Vagina (tissue), 2 donors: ENCODE data around the gene STXBP6. TPM values are rescaled to one million over a fixed set of nuclear protein-coding genes. Genes with fewer than 3 reads are reported as not detected.
A peak's percentile ranks its signal among the peaks of the same experiment; 100 is the strongest.
"Not testable (repeated sequence)": the region's sequence is repeated elsewhere in the genome, so short reads cannot be mapped to it uniquely, and the experiment has no call there.

Experiments
- DNase-seq, 2 donors: peaks; one replicate each; pipeline ENCODE4 v3.0.0-alpha.2; 2017; ENCODE audit errors: extremely low spot score in 2 of 2
- H3K27ac ChIP-seq: fragments of 200-600 bp; sonication (generic); one replicate; pipeline ENCODE4 v1.5.1; 2019
- H3K27me3 ChIP-seq: fragments of 200-600 bp; sonication (generic); one replicate; pipeline ENCODE4 v1.5.1; 2019
- H3K36me3 ChIP-seq, 2 donors: fragments of 200-600 bp; sonication (generic); one replicate each; pipeline ENCODE4 v1.5.1; 2017 to 2019
- H3K4me1 ChIP-seq: fragments of 200-600 bp; sonication (generic); one replicate; pipeline ENCODE4 v1.5.1; 2019
- H3K4me3 ChIP-seq, 2 donors: fragments of 200-600 bp; sonication (generic); 1 replicate in 1 of 2; 2 replicates in 1 of 2; pipeline ENCODE4 v1.5.1; 2016 to 2019
- H3K9me3 ChIP-seq: fragments of 200-600 bp; sonication (generic); one replicate; pipeline ENCODE4 v1.5.1; 2019
- CTCF ChIP-seq, 3 experiments: fragments of 450-650 bp in 2 of 3; fragments of 200-600 bp in 1 of 3; sonication (generic) in 1 of 3; IDR thresholded peaks; one replicate each; pipeline ENCODE4 v1.5.1; 2017 to 2019; ENCODE audit warnings: antibody characterized with exemption in 3 of 3, mild to moderate bottlenecking in 2 of 3, moderate library complexity in 2 of 3
- POLR2A ChIP-seq, 2 donors: fragments of 450-650 bp; IDR thresholded peaks; one replicate each; pipeline ENCODE4 v1.6.1; 2017; ENCODE audit warnings: antibody characterized with exemption in 2 of 2, mild to moderate bottlenecking in 2 of 2, moderate library complexity in 2 of 2
- POLR2AphosphoS5 ChIP-seq, 2 donors: sonication (generic); formaldehyde crosslinking; IDR thresholded peaks; one replicate each; pipeline ENCODE4 v1.9.0; 2017; ENCODE audit warnings: antibody characterized with exemption in 2 of 2, mild to moderate bottlenecking in 2 of 2, low read depth in 1 of 2; ENCODE audit not compliant: insufficient read depth in 1 of 2
- intact Hi-C: fragments of 100-400 bp; cut with DNase I; formaldehyde crosslinking; loops from one replicate; pipeline ENCODE4 v1.15.1; 2023
- total RNA-seq: library from RNA; depleted of rRNA; stranded (reverse); fragments of >200 nt; gene quantifications from one replicate; pipeline ENCODE4 v1.2.3, GENCODE V29; 2016

STXBP6 gene
- total RNA-seq, 1 donor from 2014 or later: 4.4 TPM

DNA sequence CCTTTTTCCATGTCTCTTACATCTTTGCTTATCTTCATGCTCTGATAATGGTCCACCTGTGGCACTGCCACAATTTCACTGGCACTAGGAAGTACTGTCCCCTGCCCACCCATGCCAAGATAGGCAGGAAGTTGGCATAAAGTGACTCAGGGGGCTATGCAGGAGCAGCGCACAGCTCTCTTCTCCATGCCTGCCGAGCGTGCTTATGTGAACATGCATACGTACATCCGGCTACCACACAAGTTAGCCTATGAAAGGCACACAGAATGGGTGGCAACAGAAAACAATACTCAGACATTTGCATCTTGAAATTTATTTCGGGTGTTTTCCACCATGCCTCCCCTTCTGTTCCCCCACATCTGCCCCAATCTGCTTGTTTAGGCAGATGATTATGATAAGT lies 241.5 kb downstream of the STXBP6 start:
- no peak for TF ChIP-seq POLR2A (IDR thresholded peaks at IDR 0.05)
- TF ChIP-seq POLR2AphosphoS5 (IDR thresholded peaks at IDR 0.05; ENCODE audit: insufficient read depth in 1 of 2, low read depth in 1 of 2): no peak
- no peak for TF ChIP-seq CTCF (IDR thresholded peaks at IDR 0.05)
- H3K27ac ChIP-seq: no peak overlapping the region
- H3K9me3 ChIP-seq: no peaks in the 10 kb centered on the region
- H3K4me3 ChIP-seq: no peak overlapping the region
- H3K36me3 ChIP-seq: no peaks in the 10 kb centered on the region
- intact Hi-C loops: no loop called here
- no peak for DNase-seq
- H3K4me1 ChIP-seq: no peaks in the 10 kb centered on the region
- no peaks in the 10 kb centered on the region for H3K27me3 ChIP-seq

- no peaks in the 10 kb centered on the region for H3K27me3 ChIP-seq
- no peak overlapping the region for H3K4me3 ChIP-seq
- intact Hi-C loops: no loop called here
- DNase-seq: no peak
- H3K9me3 ChIP-seq: no peaks in the 10 kb centered on the region
- H3K36me3 ChIP-seq: no peaks in the 10 kb centered on the region
- H3K4me1 ChIP-seq: no peaks in the 10 kb centered on the region
- TF ChIP-seq CTCF (IDR thresholded peaks at IDR 0.05) (peak; percentile 40 to 64 (median 61)), POLR2A (IDR thresholded peaks at IDR 0.05) (no peak)
- no peak overlapping the region for H3K27ac ChIP-seq
Measured at GRCh38 chr14:24806061-24806678, 243.8 kb downstream of the STXBP6 start.

- no peaks in the 10 kb centered on the region for H3K27me3 ChIP-seq
- intact Hi-C loops: no loop called here
- no peak overlapping the region for H3K4me3 ChIP-seq
- no peak for DNase-seq
- TF ChIP-seq CTCF (IDR thresholded peaks at IDR 0.05) (no peak), POLR2AphosphoS5 (IDR thresholded peaks at IDR 0.05; ENCODE audit: insufficient read depth in 1 of 2, low read depth in 1 of 2) (no peak), POLR2A (IDR thresholded peaks at IDR 0.05) (no peak)
- no peaks in the 10 kb centered on the region for H3K9me3 ChIP-seq
- no peaks in the 10 kb centered on the region for H3K36me3 ChIP-seq
- H3K4me1 ChIP-seq: no peaks in the 10 kb centered on the region
- H3K27ac ChIP-seq: no peak overlapping the region
Measured at GRCh38 chr14:24804552-24805212, 245.3 kb downstream of the STXBP6 start.

GRCh38 chr14:24803933-24804494 lies 245.9 kb downstream of the STXBP6 start:
- H3K4me3 ChIP-seq: no peak overlapping the region
- no peaks in the 10 kb centered on the region for H3K4me1 ChIP-seq
- no peaks in the 10 kb centered on the region for H3K36me3 ChIP-seq
- no peak for TF ChIP-seq POLR2AphosphoS5 (IDR thresholded peaks at IDR 0.05; ENCODE audit: insufficient read depth in 1 of 2, low read depth in 1 of 2)
- H3K27ac ChIP-seq: no peak overlapping the region
- intact Hi-C loops: no loop called here
- DNase-seq: no peak
- H3K9me3 ChIP-seq: no peaks in the 10 kb centered on the region
- no peaks in the 10 kb centered on the region for H3K27me3 ChIP-seq

GRCh38 chr14:24803426-24803825 lies 246.5 kb downstream of the STXBP6 start:
- H3K27ac ChIP-seq, DNase-seq, H3K36me3 ChIP-seq, H3K4me3 ChIP-seq, H3K4me1 ChIP-seq, H3K27me3 ChIP-seq, intact Hi-C loops, H3K9me3 ChIP-seq: not testable (repeated sequence)

GRCh38 chr14:24802236-24802635 lies 247.7 kb downstream of the STXBP6 start:
- TF ChIP-seq POLR2AphosphoS5 (IDR thresholded peaks at IDR 0.05; ENCODE audit: insufficient read depth in 1 of 2, low read depth in 1 of 2) (no peak), CTCF (IDR thresholded peaks at IDR 0.05) (no peak), POLR2A (IDR thresholded peaks at IDR 0.05) (no peak)

More at GRCh38 chr14:24802236-24802635, 247.7 kb downstream of the STXBP6 start:
- no peak for DNase-seq
- no peaks in the 10 kb centered on the region for H3K4me1 ChIP-seq
- H3K27ac ChIP-seq: no peak overlapping the region
- intact Hi-C loops: no loop called here
- no peak overlapping the region for H3K4me3 ChIP-seq
- H3K27me3 ChIP-seq: no peaks in the 10 kb centered on the region
- H3K9me3 ChIP-seq: no peaks in the 10 kb centered on the region
- no peaks in the 10 kb centered on the region for H3K36me3 ChIP-seq
